HG02840 (cell line): ENCODE data around the gene SEPTIN10.

Experiments
- ATAC-seq: cut with Tn5 transposase; IDR thresholded peaks from one replicate; pipeline ENCODE4 v1.9.1; 2021; ENCODE audit warnings: mild to moderate bottlenecking, moderate library complexity, moderate number of reproducible peaks; ENCODE audit not compliant: unreplicated experiment, low FRiP score

Gene SEPTIN10

GRCh38 chr2:109501461-109501860, 112.3 kb downstream of the SEPTIN10 start:
- ATAC-seq = no peak

- no peak for ATAC-seq
Observed at GRCh38 chr2:109500910-109501309, 112.9 kb downstream of the SEPTIN10 start.

- no peak for ATAC-seq
Observed at GRCh38 chr2:109499566-109499965, 114.2 kb downstream of the SEPTIN10 start.

GRCh38 chr2:109498906-109499305, 114.9 kb downstream of the SEPTIN10 start:
- no peak for ATAC-seq

GRCh38 chr2:109497911-109498870, 115.6 kb downstream of the SEPTIN10 start:
- ATAC-seq = no peak

GRCh38 chr2:109497463-109497862, 116.3 kb downstream of the SEPTIN10 start:
- no peak for ATAC-seq

GRCh38 chr2:109494351-109494750, 119.4 kb downstream of the SEPTIN10 start:
- no peak for ATAC-seq

GRCh38 chr2:109493176-109493935, 120.4 kb downstream of the SEPTIN10 start:
- no peak for ATAC-seq
